Measurements from ENCODE around the gene MRM2.
A peak's percentile ranks its signal among the peaks of the same experiment; 100 is the strongest.

The MRM2 gene

DNA sequence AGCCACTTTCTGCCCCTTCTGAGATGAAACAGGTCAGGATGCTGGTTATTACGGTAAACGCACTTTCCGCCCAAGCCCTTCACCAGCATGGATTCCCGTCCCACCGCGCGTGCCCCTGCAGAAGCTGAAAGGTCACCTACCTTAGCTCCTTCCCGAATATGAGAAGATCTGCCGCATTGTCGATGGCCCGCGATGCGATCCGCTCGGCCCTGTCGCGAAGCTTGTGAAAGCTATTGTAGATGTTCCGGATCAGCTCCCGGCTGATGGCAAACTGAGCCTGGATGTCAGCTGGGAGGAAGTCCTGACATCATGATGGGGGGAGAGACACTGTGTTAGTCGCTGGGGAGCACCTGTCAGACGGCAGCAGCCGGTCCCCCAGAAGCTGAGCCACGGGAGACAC, 22.2 kb upstream of the MRM2 start:
- no peak for DNase-seq (ENCODE audit: low spot score)

DNA sequence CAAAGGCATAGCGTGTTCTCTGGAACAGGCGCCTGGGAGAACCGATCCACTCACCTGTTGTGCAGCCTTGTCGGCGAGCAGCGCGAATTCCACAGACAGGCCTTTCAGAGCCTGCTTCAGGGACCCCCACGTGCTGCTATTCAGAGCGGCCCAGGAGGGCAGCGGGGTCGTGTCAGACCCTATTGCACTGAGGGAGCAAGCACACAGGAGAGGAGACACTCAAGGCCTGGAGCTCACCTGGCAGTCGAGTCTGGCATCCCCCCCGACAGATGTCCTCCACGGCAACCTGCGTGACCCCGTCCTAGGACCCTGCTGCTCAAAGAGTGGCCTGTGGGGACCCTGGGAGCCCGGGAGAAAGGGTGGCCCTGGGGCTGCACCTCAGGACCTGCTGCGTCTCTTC, 21.2 kb upstream of the MRM2 start:
- no peak for DNase-seq (ENCODE audit: low spot score)

DNA sequence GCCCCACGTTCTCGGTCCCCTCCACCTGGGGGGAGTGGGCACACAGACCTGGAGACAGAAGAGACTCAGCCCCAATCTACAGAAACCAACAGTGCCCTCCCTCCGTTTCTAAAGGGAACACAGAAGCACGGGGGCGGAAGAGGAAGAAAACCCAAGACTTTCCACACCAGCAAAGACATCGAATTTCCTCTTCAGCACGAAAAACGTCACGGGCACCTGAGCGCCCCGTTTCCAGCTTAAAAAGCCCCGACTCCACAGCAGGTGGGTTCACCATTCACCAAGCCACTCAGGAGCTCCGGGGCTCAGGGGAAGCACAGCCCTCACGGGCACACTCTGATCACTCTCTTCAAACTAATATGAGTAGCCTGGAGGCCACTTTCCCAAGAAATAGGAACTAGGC, 19.6 kb upstream of the MRM2 start:
- DNase-seq (ENCODE audit: low spot score): no peak

DNA sequence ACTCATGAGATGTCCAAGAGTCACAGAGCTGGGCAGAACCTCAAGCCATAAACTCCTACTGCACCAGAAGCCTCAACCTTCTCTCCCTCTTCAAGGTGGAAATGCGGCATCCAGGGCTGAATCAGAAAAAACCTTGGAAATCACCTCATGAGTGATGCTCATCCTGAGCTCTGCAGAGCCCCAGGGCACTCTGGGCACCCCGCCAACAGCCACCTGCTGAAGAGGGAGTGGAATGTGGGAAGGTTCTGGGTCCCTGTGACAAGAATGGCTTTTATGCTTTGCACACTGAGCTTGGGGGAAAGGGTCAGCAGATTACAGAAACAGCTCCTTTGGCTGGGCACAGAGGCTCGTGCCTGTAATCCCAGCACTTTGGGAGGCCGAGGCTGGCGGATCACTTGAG, 18.8 kb upstream of the MRM2 start:
- no peak for DNase-seq (ENCODE audit: low spot score)

DNA sequence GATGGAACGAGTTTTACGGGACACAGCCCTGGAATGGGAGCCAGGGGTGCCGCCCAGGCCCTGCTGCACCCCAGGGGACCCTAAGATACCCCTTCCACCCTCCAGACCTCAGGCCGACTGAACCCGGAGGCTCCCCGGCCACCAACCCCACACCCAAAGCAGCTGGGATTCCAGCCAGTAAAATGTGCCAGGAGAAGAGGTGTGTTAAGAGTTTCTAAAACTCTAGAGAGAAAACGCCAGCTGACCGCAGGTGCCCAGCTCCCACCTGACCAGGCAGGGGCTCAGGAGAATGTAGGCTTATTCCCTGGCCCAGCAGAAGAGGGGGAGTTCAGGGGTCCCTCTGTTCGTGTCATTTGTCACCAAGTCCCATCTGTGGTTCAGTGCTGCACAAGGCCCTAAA, 17.5 kb upstream of the MRM2 start:
- DNase-seq (ENCODE audit: low spot score): no peak

DNA sequence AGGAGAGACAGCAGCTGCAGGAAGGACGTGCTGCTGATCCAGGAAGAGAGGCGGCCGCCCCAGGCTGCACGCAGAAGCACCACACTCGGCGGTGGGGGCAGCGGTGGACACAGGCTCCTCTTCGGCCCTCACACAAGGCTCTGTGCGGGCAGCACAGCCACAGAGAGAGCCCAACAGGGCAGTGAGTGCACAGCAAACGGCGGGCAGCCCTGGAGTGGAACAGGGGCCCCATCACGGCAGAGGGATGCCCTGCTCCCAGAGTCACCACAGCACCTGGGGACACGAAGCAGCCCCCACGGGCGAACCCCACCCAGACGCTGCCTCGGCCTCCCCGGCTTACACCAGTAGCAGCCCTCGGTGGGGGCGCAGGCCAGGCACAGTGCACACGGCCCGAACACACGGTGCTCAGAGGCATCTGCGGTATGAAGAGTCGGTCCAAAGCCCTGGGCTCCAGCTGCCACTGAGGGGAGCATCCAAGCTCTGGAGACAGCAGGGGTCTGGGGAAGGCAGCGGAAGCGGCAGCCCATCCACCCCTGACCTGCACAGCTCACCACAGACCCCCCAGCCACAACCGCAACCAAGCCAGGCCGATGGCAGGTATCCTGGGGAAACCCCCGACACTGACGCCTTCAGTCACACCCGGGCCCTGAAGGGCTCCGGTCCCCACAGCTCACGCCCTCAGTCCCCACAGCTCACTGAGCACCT, 16.8 kb upstream of the MRM2 start:
- DNase-seq (ENCODE audit: low spot score): no peak

DNA sequence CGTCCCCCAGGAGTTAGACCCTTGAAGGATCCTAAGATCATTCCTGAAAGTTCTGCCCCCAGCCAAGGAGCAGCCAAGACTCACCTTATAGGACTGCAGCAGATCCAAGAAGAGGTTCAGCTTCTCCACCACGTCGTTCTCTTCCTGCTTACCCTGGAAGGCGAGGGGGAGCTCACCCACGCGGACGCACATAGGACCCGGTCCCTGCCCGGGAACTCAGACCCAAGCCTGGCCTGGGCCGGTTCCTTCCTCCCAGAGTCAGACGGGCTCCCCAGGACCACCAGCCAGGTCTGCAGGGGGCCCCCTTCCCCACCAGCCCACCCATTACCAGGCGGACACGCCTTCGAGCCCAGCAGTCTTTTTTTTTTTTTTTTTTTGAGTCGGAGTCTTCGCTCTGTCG, 15.6 kb upstream of the MRM2 start:
- no peak for DNase-seq (ENCODE audit: low spot score)

DNA sequence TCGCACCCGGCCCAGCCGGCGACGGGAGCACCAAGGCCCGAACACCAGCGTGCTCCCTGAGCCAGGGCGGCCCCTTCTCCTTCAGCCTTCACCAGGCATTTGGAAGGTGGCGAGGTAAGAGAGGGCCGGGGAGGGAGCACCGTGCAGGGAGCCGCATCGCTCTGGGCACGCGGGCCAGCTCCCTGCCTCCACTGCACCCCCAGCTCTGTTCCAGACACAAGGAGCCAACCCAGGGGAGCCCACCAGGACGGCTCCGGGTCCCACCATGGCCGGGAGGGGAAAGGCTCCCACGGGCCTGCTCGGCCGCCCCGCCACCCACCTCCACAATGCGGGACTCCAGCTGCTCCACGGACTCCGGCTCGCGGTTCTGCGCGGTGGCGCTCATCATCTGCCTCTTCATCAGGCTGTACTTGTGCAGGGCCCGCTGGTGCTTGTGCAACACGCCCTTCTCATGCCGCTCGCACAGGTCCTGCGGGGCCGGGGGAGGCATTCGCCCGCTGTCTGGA, 15.1 kb upstream of the MRM2 start:
- DNase-seq (ENCODE audit: low spot score): no peak

DNA sequence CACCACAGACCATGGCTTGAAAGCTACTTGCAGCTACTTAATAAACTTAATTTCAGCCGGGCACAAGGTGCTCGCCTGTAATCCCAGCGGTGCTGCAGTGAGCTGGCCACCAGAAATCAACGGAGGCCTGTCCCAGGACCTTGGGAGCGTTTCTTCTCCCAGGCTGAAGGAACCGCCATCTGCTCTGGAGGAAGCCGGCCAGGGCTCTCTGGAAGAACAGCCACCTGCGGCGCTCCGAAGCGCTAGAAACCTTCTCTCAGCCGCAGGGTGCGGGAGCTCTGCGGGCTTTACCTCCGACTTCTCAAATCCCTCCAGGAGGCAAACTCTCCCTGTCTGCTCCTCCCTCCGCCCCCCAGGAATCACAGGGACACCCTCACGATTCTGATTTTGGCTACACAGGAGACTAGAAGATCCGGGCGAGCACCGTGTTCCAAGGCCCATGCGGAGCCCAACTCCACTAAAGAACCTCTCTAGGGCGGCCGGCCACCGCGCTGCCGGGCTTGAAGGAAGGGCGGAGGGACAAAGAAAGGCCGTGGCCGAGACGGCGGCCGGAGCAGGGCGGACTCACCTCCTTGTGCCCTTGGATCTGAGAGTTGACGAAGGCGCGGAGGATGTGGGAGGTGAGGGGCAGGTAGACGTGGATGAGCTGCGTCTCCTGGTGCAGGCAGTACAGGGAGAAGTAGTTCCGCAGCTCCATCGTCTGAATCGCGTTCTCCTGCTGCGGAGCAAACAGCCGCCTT, 14.5 kb upstream of the MRM2 start:
- no peak for DNase-seq (ENCODE audit: low spot score)

DNA sequence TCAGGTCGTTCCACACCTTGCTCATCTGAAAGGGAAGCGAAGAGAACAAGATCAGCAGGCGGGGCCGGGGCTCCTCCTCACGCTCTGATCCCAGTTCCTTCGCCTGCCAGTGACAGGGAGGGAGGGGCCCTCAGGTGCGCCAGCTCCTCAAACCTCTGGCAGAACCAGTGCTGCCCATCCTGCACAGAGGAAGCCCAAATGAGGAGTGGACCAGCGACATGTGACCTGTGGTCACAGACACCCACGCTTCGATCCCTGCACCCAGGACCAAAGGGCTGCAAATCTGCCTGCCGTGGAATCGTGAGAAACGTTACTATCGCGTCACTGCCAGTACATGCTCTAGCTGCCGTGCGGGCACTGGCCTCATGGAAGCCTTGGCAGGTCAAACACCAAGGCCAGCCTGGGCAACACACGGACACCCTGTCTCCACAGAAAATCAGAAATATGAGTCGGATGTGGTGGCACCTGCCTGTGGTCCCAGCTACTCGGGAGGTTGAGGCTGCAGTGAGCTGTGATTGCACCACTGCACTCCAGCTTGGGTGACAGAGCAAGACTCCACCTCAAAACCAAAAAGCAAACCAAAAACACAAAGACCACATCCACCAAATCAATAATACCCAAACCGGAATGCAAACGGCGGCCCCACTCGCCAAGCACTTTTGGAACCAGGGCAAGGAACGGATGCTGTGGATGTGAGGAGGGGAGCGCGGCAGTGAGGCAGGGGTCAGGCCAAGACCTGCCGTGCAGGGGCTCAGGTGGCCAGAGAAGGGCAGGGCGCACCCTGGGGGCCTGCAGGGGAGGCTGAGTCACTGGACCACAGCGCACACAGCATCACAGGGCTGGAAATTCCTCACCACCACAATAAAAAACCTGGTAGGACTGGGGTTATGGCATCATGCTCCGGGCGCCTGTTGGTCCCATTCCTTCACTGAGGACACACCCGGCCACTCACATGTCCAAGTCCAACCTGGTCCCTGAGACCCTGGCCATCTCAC, 13.4 kb upstream of the MRM2 start:
- no peak for DNase-seq (ENCODE audit: low spot score)

DNA sequence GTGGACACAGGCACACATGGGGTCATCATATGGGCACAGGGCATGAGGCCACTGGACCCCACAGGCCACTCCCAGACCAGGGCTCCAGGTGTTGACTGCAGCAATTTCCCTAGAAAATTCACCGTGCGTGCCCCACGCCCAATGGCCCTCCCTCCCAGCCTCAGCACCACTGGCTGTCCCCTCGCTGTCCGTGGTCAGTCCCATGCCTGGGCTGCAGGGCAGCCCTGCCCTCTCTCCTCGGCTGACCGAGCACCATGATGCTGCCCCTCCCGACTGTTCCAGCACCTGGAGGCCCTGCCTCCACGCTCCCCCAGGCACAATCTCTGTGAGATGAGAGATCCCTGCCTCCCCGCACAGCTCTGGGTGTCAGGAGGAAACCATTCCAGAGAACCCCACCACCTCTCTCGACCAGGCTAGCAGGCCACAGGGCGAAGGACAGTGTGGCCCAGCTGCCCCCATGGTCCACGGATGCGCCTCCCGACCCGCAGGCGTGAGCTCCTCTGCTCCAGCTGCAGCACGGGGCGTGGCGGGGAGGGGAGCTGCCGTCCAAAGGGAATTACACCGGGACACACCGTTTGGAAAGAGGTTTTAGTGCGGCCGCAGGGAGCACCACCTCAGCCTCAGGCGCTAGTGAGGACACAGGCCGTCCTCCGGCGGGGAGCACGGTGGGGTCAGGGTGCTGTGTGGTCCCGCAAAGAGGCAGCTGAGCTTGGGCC, 12.6 kb upstream of the MRM2 start:
- no peak for DNase-seq (ENCODE audit: low spot score)

DNA sequence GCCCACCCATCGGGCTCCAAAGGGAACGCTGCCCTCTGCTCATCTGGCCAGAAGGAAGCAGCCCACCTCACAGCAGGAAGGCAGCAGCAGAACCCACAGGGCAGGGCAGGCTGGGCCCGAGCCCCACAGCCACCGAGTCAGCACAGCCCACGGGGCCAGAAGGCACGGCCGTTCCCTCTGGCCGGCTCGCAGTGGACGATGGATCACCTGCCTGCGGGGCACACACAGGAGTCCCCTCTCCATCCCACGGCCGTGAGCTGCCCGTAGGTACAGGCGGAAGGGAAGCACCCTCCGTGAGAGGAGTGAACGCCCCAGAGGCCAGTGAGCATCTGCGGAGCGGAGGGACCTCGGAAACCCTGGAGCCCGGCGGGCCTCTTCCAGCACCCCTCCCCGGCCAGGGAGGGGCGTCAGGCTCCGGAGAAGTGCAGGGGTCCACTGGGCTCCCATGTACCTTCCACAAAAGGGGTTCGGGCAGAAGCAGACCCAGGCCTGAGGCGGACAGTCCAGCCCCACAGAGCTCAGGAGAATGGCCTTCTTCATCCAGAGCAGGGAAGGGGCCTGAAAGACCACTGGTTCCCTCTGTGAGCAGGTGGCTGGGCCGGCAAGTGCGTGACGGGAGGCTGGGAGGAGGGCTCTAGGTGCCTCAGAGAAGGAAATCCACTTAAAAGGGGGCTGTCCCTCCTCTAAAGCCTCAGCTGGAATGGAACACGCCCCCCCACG, 11.7 kb upstream of the MRM2 start:
- no peak for DNase-seq (ENCODE audit: low spot score)

DNA sequence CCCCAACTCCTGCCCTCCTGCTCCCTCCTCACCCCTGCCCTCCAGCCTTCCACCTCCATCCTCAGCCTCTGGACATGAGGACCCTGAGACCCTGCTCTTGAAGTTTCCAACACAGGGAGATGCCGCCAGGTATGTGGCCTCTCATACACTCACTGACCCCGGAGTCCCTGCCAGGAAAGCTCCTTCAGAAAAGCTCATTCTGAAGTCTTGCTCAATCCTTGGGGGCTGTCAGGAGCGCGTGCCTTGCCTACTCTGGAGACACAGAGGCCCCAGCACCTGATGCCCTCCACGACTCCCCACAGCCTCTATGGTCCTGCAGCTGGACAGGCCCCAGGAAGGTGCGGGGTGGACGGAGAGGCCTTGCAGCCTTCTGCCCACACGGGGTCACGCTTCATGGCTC, 11.0 kb upstream of the MRM2 start:
- DNase-seq (ENCODE audit: low spot score): no peak

DNA sequence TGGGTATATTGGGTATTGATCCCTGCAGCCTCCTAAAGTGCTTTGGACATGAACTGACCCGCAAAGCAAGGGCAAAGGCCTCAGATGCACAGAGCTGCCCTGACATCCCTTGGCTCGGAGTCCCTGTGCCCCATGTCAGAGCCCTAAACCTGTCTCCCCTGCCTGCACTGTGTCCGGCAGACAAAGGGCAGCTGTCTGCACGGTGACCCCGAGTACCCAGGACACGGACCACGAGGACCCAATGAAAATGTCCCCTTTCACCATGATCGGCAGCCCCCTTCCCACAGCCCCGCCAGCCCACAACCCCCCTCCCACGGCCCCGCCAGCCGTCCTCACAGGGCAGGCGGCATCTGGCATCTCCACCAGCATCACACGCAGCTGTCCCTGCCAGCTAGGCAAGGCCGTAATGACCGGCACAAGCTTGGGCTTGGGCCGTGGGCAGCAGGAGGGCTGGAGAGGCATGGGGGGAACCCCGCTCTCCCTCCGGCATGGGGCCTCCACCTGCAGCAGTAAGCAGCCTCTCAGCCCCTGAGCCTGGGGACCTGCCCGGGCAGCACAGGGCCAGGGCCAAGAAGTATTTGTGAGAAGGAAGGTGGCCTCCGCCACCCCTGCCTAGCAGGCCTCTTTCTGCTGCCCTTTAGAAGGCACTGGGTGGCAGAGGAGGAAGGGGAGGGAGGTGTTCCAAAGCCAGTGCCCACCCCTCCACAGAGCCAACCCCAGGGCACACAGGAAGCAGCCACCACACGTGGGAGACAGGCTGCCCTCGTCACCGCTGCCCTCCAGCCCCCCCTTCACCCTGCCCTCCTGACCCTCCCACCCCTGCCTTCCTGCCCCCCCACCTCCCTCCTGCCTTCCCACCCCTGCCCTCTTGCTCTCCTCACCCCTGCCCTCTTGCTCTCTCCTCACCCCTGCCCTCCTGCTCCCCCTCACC, 10.1 kb upstream of the MRM2 start:
- no peak for DNase-seq (ENCODE audit: low spot score)

DNA sequence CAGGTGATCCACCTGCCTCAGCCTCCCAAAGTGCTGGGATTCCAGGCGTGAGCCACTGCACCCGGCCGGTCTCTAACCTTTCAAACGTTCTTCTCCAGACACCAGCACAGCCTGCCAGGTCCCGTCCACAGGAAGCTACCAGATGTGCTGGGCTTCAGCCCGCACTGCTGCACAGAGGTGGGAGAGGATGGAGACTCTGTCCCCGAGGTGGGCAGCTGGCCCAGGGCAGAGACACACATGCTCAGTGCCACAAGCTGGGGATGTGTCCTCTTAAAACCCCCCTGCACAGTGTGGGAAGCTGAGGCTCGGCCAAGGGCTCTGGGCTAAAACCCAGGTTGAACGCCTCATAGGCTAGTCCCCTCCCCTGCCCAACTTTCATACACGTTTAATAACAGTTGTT, 9.4 kb upstream of the MRM2 start:
- no peak for DNase-seq (ENCODE audit: low spot score)

DNA sequence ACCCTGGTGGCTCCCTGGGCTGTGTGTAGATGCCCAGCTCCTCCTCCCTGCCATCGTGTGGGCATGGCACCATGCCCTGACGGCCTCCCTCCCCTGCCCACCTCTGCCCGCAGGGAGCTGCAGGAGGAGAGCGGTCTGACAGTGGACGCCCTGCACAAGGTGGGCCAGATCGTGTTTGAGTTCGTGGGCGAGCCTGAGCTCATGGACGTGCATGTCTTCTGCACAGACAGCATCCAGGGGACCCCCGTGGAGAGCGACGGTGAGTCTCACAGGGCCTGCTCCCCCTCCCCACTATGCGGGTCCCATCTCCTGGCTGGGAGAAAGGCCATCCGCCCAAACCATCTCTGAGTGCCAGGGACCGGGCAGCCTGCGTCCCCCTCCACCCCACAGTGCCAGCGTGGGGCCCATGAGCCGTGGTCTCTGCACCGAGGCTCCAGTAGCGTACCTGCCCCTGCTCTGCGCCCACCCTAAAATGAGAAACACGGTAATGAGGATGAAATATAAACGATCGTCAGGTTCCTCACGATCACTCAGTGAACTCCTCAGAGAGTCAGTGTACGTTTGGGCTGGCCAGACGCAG, 7.8 kb upstream of the MRM2 start:
- DNase-seq (ENCODE audit: low spot score): no peak

DNA sequence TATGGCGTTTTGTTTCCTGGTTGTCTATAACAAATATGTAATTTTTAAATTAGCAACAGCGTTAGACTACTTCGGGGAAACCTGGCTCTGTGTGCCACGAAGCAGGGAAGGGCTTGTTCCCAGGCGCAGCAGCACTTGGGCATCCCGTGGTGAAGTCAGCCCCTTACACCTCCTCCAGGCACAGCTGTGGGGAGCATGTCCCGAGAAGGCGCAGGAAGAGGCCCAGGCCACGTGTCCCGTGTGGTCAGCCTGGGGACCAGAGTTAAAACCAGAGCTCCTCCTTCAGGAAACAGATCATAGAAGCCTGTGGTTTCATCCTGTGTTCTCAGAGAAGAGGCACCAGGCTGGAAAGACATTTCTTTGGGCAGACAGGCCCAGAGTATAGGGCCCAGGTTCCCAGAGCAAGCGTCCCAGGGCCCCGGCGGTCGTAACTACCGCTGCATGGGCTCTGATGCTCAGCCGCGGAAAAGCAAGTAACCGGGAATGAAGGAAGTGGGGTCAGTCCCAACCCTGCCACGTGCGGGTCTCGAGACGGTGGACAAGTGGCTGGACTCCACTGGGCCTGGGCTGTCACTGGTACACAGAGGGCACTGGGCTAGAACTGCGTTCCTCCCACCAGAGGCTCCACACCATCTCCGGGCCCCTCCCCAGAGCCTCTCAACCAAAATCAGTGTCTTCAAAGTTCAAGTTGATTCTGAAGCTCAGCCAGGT, 7.1 kb upstream of the MRM2 start:
- no peak for DNase-seq (ENCODE audit: low spot score)

DNA sequence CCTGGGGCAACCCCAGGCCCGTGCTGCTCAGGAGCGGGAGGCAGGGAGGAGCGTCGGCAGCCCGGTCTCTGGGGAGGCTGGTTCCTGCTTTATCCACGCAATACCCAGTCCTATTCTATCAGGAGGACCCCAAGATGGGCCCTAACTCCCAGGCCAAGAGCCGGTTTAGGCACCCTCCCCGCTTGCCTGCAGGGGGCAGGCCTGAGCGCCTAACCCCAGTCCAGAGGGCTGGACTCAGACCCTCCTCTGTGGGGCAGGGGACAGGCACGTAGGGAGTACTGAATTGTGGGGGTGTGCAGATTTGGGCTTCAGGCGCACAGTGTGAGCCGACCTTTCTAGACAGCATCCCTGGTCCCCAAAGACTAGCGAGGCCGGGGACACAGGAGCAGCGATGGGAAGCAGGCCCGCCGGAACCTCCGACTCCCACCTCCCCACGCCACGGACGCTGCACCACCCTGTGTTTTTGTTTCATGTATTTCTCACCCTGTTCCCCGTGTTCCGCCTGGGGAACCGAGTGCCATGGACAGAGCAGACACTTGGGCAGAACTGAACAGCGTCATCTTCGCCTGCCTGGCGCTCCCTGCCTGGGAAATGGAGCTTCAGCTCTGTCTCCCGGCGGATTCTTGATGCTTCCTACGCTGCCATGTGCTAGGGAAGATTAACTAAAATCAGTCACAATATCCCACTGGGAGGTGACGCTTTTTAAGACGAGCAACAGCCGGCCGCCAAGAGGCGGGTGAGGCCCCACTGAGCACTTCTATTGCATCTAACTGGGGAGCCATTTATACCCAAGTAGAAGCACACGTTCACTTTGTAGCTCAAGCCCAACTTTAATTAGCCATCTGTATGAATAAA, 5.4 kb upstream of the MRM2 start:
- DNase-seq (ENCODE audit: low spot score): peak; percentile 41

All from hematopoietic multipotent progenitor cell treated with erythropoietin and hydrocortisone succinate and interleukin-3 and kit ligand, for 17 days (in vitro differentiated cells).